ENCODE results near the gene HLCS.

Gene HLCS

GRCh38 chr21:36859744-36860501 lies 106.5 kb downstream of the HLCS start:
- Histone ChIP-seq H3K36me3 (ENCODE audit: control insufficient read depth in 4 of 4, insufficient read depth in 4 of 4, low read length in 3 of 4) (no peaks in the 10 kb centered on the region), H3K27ac (ENCODE audit: insufficient read depth in 1 of 2, low read depth in 1 of 2, low read length in 2 of 2, poor library complexity in 1 of 2, severe bottlenecking in 2 of 2) (peak overlapping the region in 1 of 2 experiments; percentile 32), H3K4me3 (ENCODE audit: control insufficient read depth in 1 of 7, extremely low read depth in 1 of 7, insufficient read depth in 4 of 7, low read depth in 2 of 7, low read length in 6 of 7) (no peak overlapping the region), H3K27me3 (replicated peaks in 2 of 5; ENCODE audit: control insufficient read depth in 4 of 5, insufficient read depth in 5 of 5, low read length in 4 of 5) (no peaks in the 10 kb centered on the region), H3K9me3 (ENCODE audit: control extremely low read depth in 1 of 5, control insufficient read depth in 4 of 5, insufficient read depth in 2 of 5, low read depth in 1 of 5, low read length in 4 of 5) (no peaks in the 10 kb centered on the region), H3K4me1 (ENCODE audit: control extremely low read depth in 1 of 4, control insufficient read depth in 4 of 4, insufficient read depth in 4 of 4, low read length in 3 of 4) (peaks cover 0 to 8% (median 2%) of the 10 kb centered on the region in 4 experiments)
- ChIA-PET CTCF (no interaction called here), POLR2A (no interaction called here)
- peak in 2 of 3 donors; percentile 34 to 42 for DNase-seq
- WGBS (ENCODE audit: insufficient coverage) = 100% methylated on average over 1 of the region's 8 CpGs

- Histone ChIP-seq H3K36me3 (ENCODE audit: control insufficient read depth in 4 of 4, insufficient read depth in 4 of 4, low read length in 3 of 4) (no peaks in the 10 kb centered on the region), H3K9me3 (ENCODE audit: control extremely low read depth in 1 of 5, control insufficient read depth in 4 of 5, insufficient read depth in 2 of 5, low read depth in 1 of 5, low read length in 4 of 5) (no peaks in the 10 kb centered on the region), H3K27ac (ENCODE audit: insufficient read depth in 1 of 2, low read depth in 1 of 2, low read length in 2 of 2, poor library complexity in 1 of 2, severe bottlenecking in 2 of 2) (no peak overlapping the region), H3K27me3 (replicated peaks in 2 of 5; ENCODE audit: control insufficient read depth in 4 of 5, insufficient read depth in 5 of 5, low read length in 4 of 5) (no peaks in the 10 kb centered on the region), H3K4me3 (ENCODE audit: control insufficient read depth in 1 of 7, extremely low read depth in 1 of 7, insufficient read depth in 4 of 7, low read depth in 2 of 7, low read length in 6 of 7) (no peak overlapping the region), H3K4me1 (ENCODE audit: control extremely low read depth in 1 of 4, control insufficient read depth in 4 of 4, insufficient read depth in 4 of 4, low read length in 3 of 4) (peaks cover 0 to 8% (median 4%) of the 10 kb centered on the region in 4 experiments)
- ChIA-PET CTCF (no interaction called here), POLR2A (no interaction called here)
- DNase-seq = no peak
- WGBS (ENCODE audit: insufficient coverage) = 98% methylated on average over 4 of the region's 7 CpGs
Observed at GRCh38 chr21:36858320-36858957, 108.0 kb downstream of the HLCS start.

- H3K4me3 ChIP-seq (ENCODE audit: control insufficient read depth in 1 of 7, extremely low read depth in 1 of 7, insufficient read depth in 4 of 7, low read depth in 2 of 7, low read length in 6 of 7) = no peak overlapping the region
- H3K27me3 ChIP-seq (replicated peaks in 2 of 5; ENCODE audit: control insufficient read depth in 4 of 5, insufficient read depth in 5 of 5, low read length in 4 of 5) = no peaks in the 10 kb centered on the region
- DNase-seq = no peak
- ChIA-PET POLR2A (no interaction called here), CTCF (interaction anchor here (0.6 to 1.9 kb wide), 3 partner anchors 10 to 1007 kb away, joined by 3 to 4 read pairs (median 4); no protein-coding TSS in a partner anchor)
- H3K27ac ChIP-seq (ENCODE audit: insufficient read depth in 1 of 2, low read depth in 1 of 2, low read length in 2 of 2, poor library complexity in 1 of 2, severe bottlenecking in 2 of 2) = no peak overlapping the region
- H3K9me3 ChIP-seq (ENCODE audit: control extremely low read depth in 1 of 5, control insufficient read depth in 4 of 5, insufficient read depth in 2 of 5, low read depth in 1 of 5, low read length in 4 of 5) = no peaks in the 10 kb centered on the region
- peaks cover 0 to 8% (median 4%) of the 10 kb centered on the region in 4 experiments for H3K4me1 ChIP-seq (ENCODE audit: control extremely low read depth in 1 of 4, control insufficient read depth in 4 of 4, insufficient read depth in 4 of 4, low read length in 3 of 4)
- H3K36me3 ChIP-seq (ENCODE audit: control insufficient read depth in 4 of 4, insufficient read depth in 4 of 4, low read length in 3 of 4) = no peaks in the 10 kb centered on the region
- 89% methylated on average over 3 of the region's 3 CpGs for WGBS (ENCODE audit: insufficient coverage)
Observed at GRCh38 chr21:36856643-36857042, 109.8 kb downstream of the HLCS start.

- no peaks in the 10 kb centered on the region for H3K9me3 ChIP-seq (ENCODE audit: control extremely low read depth in 1 of 5, control insufficient read depth in 4 of 5, insufficient read depth in 2 of 5, low read depth in 1 of 5, low read length in 4 of 5)
- peak; percentile 29 to 50 (median 39) for DNase-seq
- POLR2A ChIA-PET = no interaction called here
Observed at GRCh38 chr21:36854391-36854790, 112.1 kb downstream of the HLCS start.

GRCh38 chr21:36852864-36853263 lies 113.6 kb downstream of the HLCS start:
- no peaks in the 10 kb centered on the region for H3K36me3 ChIP-seq (ENCODE audit: control insufficient read depth in 4 of 4, insufficient read depth in 4 of 4, low read length in 3 of 4)
- no peaks in the 10 kb centered on the region for H3K9me3 ChIP-seq (ENCODE audit: control extremely low read depth in 1 of 5, control insufficient read depth in 4 of 5, insufficient read depth in 2 of 5, low read depth in 1 of 5, low read length in 4 of 5)
- no peak overlapping the region for H3K27ac ChIP-seq (ENCODE audit: insufficient read depth in 1 of 2, low read depth in 1 of 2, low read length in 2 of 2, poor library complexity in 1 of 2, severe bottlenecking in 2 of 2)
- no peak overlapping the region for H3K4me3 ChIP-seq (ENCODE audit: control insufficient read depth in 1 of 7, extremely low read depth in 1 of 7, insufficient read depth in 4 of 7, low read depth in 2 of 7, low read length in 6 of 7)
- ChIA-PET POLR2A (no interaction called here), CTCF (no interaction called here)
- DNase-seq = no peak
- WGBS (ENCODE audit: insufficient coverage) = 100% methylated on average over 2 of the region's 4 CpGs
- H3K27me3 ChIP-seq (replicated peaks in 2 of 5; ENCODE audit: control insufficient read depth in 4 of 5, insufficient read depth in 5 of 5, low read length in 4 of 5) = no peaks in the 10 kb centered on the region
- H3K4me1 ChIP-seq (ENCODE audit: control extremely low read depth in 1 of 4, control insufficient read depth in 4 of 4, insufficient read depth in 4 of 4, low read length in 3 of 4) = peaks cover 0 to 3% (median 0%) of the 10 kb centered on the region in 4 experiments

More at GRCh38 chr21:36854391-36854790, 112.1 kb downstream of the HLCS start:
- no peak overlapping the region for H3K4me3 ChIP-seq (ENCODE audit: control insufficient read depth in 1 of 7, extremely low read depth in 1 of 7, insufficient read depth in 4 of 7, low read depth in 2 of 7, low read length in 6 of 7)
- 55% methylated on average over 5 of the region's 5 CpGs for WGBS (ENCODE audit: insufficient coverage)
- H3K36me3 ChIP-seq (ENCODE audit: control insufficient read depth in 4 of 4, insufficient read depth in 4 of 4, low read length in 3 of 4) = no peaks in the 10 kb centered on the region
- peaks cover 0 to 3% (median 0%) of the 10 kb centered on the region in 4 experiments for H3K4me1 ChIP-seq (ENCODE audit: control extremely low read depth in 1 of 4, control insufficient read depth in 4 of 4, insufficient read depth in 4 of 4, low read length in 3 of 4)
- CTCF ChIA-PET = interaction anchor here (0.8 to 1.5 kb wide), 5 partner anchors 11 to 361 kb away, joined by 3 to 7 read pairs (median 4); no protein-coding TSS in a partner anchor
- no peaks in the 10 kb centered on the region for H3K27me3 ChIP-seq (replicated peaks in 2 of 5; ENCODE audit: control insufficient read depth in 4 of 5, insufficient read depth in 5 of 5, low read length in 4 of 5)
- no peak overlapping the region for H3K27ac ChIP-seq (ENCODE audit: insufficient read depth in 1 of 2, low read depth in 1 of 2, low read length in 2 of 2, poor library complexity in 1 of 2, severe bottlenecking in 2 of 2)

- ChIA-PET CTCF (interaction anchor here (0.6 kb wide), 1 partner anchor 89 kb away, joined by 3 read pairs; no protein-coding TSS in a partner anchor), POLR2A (no interaction called here)
- no peak overlapping the region for H3K27ac ChIP-seq (ENCODE audit: insufficient read depth in 1 of 2, low read depth in 1 of 2, low read length in 2 of 2, poor library complexity in 1 of 2, severe bottlenecking in 2 of 2)
- H3K9me3 ChIP-seq (ENCODE audit: control extremely low read depth in 1 of 5, control insufficient read depth in 4 of 5, insufficient read depth in 2 of 5, low read depth in 1 of 5, low read length in 4 of 5) = no peaks in the 10 kb centered on the region
- peaks cover 0 to 3% (median 0%) of the 10 kb centered on the region in 4 experiments for H3K4me1 ChIP-seq (ENCODE audit: control extremely low read depth in 1 of 4, control insufficient read depth in 4 of 4, insufficient read depth in 4 of 4, low read length in 3 of 4)
- DNase-seq = no peak
- WGBS (ENCODE audit: insufficient coverage) = 83% methylated on average over 1 of the region's 1 CpG
- no peak overlapping the region for H3K4me3 ChIP-seq (ENCODE audit: control insufficient read depth in 1 of 7, extremely low read depth in 1 of 7, insufficient read depth in 4 of 7, low read depth in 2 of 7, low read length in 6 of 7)
- H3K27me3 ChIP-seq (replicated peaks in 2 of 5; ENCODE audit: control insufficient read depth in 4 of 5, insufficient read depth in 5 of 5, low read length in 4 of 5) = no peaks in the 10 kb centered on the region
- no peaks in the 10 kb centered on the region for H3K36me3 ChIP-seq (ENCODE audit: control insufficient read depth in 4 of 4, insufficient read depth in 4 of 4, low read length in 3 of 4)
Observed at GRCh38 chr21:36852293-36852692, 114.2 kb downstream of the HLCS start.

- no peak overlapping the region for H3K4me3 ChIP-seq (ENCODE audit: control insufficient read depth in 1 of 7, extremely low read depth in 1 of 7, insufficient read depth in 4 of 7, low read depth in 2 of 7, low read length in 6 of 7)
- no peaks in the 10 kb centered on the region for H3K9me3 ChIP-seq (ENCODE audit: control extremely low read depth in 1 of 5, control insufficient read depth in 4 of 5, insufficient read depth in 2 of 5, low read depth in 1 of 5, low read length in 4 of 5)
- POLR2A ChIA-PET = no interaction called here
- H3K27me3 ChIP-seq (replicated peaks in 2 of 5; ENCODE audit: control insufficient read depth in 4 of 5, insufficient read depth in 5 of 5, low read length in 4 of 5) = no peaks in the 10 kb centered on the region
- peaks cover 0 to 3% (median 0%) of the 10 kb centered on the region in 4 experiments for H3K4me1 ChIP-seq (ENCODE audit: control extremely low read depth in 1 of 4, control insufficient read depth in 4 of 4, insufficient read depth in 4 of 4, low read length in 3 of 4)
- H3K27ac ChIP-seq (ENCODE audit: insufficient read depth in 1 of 2, low read depth in 1 of 2, low read length in 2 of 2, poor library complexity in 1 of 2, severe bottlenecking in 2 of 2) = no peak overlapping the region
- no peak for DNase-seq
- H3K36me3 ChIP-seq (ENCODE audit: control insufficient read depth in 4 of 4, insufficient read depth in 4 of 4, low read length in 3 of 4) = no peaks in the 10 kb centered on the region
- 100% methylated on average over 5 of the region's 5 CpGs for WGBS (ENCODE audit: insufficient coverage)
- CTCF ChIA-PET = interaction anchor here (1.0 kb wide), 1 partner anchor 14 kb away, joined by 3 read pairs; no protein-coding TSS in a partner anchor
Observed at GRCh38 chr21:36851121-36851520, 115.3 kb downstream of the HLCS start.
